Transverse colon (tissue), 4 donors: ENCODE data around the gene PON1.

Source experiments
- POLR2A ChIP-seq: fragments of 450-650 bp; IDR thresholded peaks from one replicate; pipeline ENCODE4 v1.6.1; 2016; ENCODE audit warnings: antibody characterized with exemption, mild to moderate bottlenecking, moderate library complexity
- POLR2AphosphoS5 ChIP-seq, 3 donors: sonication (generic); formaldehyde crosslinking; IDR thresholded peaks; one replicate each; pipeline ENCODE4 v1.6.1; 2016; ENCODE audit warnings: antibody characterized with exemption in 3 of 3
- TF ChIP-seq, protein P1 (sequence below), 5 experiments: fragments of 200-600 bp in 3 of 5; fragments of 450-650 bp in 2 of 5; sonication (generic) in 3 of 5; IDR thresholded peaks; 1 replicate in 2 of 5; 2 replicates in 3 of 5; pipeline ENCODE4 v1.5.1; 2016 to 2017; ENCODE audit warnings: antibody characterized with exemption in 5 of 5, inconsistent platforms in 3 of 5, mild to moderate bottlenecking in 2 of 5, moderate library complexity in 1 of 5

DNA sequence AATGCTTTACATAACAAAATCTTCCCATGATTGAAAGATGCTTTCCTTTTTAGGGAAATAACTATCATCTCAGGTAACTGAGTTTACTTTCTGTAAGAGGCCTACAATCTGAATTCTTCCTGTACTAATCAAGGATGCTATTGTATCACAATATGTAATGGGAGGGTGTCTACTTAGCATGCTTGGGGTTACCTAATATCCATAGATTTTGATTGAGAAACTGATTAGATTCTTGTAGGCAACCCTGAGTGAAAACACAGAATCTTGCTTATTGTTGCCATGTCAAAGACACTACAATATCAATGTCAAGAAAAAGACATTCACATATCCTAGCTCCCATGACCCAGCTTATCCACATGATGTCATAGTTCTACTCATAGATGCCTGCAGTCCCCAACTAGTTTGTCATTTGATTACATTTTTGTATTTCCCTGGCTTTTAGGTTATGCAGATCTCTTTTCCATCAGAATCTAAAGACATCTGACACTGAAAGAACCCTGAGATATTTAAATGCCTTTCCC, 62.4 kb downstream of the PON1 start:
- TF ChIP-seq, protein P1, sequence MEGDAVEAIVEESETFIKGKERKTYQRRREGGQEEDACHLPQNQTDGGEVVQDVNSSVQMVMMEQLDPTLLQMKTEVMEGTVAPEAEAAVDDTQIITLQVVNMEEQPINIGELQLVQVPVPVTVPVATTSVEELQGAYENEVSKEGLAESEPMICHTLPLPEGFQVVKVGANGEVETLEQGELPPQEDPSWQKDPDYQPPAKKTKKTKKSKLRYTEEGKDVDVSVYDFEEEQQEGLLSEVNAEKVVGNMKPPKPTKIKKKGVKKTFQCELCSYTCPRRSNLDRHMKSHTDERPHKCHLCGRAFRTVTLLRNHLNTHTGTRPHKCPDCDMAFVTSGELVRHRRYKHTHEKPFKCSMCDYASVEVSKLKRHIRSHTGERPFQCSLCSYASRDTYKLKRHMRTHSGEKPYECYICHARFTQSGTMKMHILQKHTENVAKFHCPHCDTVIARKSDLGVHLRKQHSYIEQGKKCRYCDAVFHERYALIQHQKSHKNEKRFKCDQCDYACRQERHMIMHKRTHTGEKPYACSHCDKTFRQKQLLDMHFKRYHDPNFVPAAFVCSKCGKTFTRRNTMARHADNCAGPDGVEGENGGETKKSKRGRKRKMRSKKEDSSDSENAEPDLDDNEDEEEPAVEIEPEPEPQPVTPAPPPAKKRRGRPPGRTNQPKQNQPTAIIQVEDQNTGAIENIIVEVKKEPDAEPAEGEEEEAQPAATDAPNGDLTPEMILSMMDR (IDR thresholded peaks at IDR 0.05) = no peak
- TF ChIP-seq POLR2A (no peak), POLR2AphosphoS5 (IDR thresholded peaks at IDR 0.05) (no peak)
